Stimulated activated naive CD4-positive, alpha-beta T cell (primary cell): ENCODE data around the gene UBE2L5.

ENCODE experiments used
- DNase-seq, 6 experiments: peaks; one replicate each; lab custom pipeline; 2025; lab: John Stamatoyannopoulos, UW

UBE2L5 gene

DNA sequence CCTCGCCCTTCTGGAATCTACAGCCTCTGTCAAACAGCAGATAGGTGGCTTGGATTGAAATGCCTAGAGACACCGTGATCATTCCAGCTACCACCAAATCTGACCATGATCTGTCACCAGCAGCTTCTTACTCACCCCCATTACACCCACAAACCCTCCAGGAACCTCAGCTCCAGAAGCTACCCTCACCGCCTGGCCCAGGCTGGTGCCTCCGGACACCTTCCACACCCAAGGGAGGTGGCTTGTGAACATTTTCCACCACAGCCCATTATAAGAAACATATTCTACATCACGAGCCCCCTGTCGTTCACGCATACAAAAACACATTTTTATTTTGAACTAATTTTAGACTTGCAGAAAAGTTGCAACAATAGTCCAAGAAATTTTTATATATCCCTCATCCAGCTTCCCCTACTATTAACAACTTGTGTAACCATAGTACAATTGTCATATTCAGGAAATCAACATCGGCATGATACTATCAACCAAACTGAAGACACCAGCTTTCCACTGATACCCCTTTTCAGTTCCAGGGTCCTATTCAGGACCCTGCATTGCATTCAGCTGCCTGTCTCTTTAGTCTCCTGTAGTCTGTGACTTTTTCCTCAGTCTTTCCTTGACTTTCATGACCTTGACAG lies 15.4 kb upstream of the UBE2L5 start:
- no peak for DNase-seq

DNA sequence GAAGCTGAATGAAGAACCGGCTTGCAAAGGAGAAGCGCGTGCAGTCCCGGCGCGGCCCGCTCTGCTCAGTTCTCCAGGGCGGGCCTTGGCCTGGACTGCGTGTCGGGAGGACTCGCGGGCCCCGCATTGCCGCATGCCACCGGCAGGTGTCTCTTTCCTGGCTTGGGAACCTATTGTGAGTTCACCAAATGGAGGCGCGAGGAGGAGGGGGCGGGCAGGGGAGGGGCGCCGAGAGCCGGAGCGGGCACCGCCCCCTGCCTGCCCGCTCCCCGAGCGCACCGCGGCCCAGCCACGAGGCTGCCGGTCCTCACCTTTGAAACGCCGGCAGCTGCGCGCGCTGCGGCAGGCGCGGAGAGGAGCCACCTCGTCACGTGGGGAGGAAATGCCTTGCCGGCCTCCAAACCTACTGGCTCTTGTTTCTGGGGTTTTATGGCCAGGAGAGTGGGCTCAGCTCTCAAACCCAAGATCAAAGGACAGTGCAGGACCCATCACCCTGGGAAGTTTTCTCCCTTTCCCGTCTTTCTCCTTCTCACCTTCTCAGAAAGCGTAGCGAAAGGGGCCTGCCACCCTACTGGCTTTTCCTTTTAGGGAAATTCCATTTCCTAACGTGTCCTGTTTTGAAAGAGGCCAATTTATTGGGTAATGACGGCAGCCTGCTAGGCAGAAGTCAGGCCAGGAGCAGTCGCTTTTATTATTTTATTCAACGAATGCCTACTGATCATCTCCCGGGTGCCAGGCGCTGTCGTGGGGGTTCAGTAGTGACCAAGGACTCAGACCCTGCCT lies 13.8 kb upstream of the UBE2L5 start:
- DNase-seq = peak; percentile 72 to 89 (median 84)

DNA sequence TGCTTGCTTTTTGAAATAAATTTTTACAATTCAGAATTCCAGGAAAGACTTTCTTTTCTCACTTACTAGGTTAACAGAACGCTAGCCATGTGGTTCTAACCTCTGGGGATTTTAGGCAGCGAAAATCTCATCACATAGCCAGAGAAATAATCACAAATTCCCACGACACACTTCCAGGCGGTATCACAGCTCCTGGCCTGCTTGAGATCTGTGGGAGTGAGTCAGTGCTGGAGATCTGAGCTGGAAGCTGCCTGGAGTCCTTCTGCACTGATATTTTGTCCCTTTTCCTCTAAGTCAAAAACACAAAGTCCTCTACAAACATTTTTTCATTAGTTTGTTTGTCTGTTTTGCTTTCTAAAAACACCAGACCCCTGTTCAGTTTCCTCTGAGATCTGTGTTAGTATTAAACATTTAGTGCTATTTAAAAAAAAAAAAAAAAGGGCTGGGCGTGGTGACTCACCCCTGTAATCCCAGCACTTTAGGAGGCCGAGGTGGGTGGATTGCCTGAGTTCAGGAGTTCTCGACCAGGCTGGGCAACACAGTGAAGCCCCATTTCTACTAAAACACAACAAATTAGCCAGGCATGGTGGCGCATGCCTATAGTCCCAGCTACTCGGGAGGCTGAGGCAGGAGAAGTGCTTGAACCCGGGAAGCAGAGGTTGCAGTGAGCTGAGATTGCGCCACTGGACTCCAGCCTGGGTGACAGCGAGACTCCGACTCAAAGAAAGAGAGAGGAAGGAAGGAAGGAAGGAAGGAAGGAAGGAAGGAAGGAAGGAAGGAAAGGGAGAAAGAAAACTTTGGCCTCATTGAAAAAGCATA lies 12.2 kb upstream of the UBE2L5 start:
- no peak for DNase-seq

DNA sequence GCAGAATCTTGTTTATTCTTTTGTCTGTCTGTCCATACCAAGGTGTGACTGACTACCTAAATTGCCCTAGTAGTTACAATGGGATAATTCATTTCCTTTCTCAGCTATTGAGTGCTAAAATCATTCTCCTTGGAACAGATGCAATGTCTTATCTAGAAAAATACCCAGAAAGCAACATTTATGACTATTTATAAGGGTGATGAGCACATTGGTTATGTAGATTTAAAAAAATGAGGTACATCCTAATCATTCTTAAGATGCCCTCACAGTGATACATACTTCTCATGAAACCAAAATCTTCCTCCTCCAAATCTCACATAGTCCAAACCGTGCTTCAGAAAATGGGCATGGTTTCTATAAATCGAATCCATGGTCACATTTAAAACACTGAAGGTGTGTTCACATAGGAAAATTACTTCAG lies 11.6 kb upstream of the UBE2L5 start:
- no peak for DNase-seq

DNA sequence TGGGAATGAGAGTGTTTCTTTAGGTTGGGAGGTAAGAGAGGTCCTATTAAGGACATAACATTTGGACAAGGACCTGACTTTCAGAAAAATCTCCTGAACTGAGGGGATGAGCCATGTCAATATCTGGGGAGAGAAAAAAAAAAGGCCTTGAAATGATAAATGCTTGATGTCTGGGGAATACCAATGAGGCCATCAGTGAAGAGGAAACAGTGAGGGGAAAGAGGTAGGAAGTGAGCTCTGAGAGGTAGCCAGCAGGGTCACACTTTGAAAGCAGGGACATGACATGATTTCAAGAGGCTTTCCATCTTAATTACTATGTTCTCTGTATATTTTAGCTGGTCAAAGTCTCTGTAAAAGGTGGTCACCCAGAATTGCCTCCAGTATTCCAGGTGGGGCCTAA lies 9.9 kb upstream of the UBE2L5 start:
- no peak for DNase-seq

DNA sequence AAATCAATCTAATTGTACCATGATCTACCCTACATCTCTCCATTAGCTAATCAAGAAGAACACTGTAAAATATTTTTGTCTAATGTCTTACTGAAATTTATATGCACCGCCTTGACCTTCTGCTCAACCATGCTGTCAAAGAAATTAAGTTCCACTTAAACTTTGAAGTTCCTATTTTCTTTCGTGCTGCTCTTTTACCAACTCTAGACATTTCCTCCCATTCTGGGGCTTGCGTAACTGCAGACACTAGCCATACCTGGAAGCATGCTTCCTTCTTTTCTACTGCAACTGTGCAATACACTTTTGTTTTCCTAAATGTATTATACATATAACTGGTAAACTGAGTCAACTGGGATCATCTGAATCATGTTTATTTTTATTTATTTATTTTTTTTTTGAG lies 8.5 kb upstream of the UBE2L5 start:
- DNase-seq = no peak

DNA sequence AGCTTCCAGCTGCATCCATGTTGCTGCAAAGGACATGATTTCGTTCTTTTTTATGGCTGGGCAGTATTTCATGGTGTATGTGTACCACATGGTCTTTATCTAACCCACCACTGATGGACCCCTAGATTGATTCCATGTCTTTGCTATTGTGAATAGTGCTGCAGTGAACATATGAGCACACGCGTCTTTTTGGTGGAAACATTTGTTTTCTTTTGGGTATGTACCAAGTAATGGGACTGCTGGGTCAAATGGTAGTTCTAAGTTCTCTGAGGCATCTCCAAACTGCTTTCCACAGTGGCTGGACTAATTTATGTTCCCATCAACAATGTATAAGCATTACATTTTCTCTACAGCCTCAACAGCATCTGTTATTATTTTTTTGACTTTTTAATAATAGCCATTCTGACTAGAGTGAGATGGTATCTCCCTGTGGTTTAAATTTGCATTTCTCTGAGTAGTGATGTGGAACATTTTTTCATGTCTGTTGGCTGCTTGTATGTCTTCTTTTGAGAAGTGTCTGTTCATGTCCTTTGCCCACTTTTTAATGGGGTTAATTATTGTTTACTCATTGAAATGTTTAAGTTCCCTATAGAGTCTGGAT lies 6.8 kb upstream of the UBE2L5 start:
- DNase-seq = peak in 1 of 6 experiments; percentile 7

DNA sequence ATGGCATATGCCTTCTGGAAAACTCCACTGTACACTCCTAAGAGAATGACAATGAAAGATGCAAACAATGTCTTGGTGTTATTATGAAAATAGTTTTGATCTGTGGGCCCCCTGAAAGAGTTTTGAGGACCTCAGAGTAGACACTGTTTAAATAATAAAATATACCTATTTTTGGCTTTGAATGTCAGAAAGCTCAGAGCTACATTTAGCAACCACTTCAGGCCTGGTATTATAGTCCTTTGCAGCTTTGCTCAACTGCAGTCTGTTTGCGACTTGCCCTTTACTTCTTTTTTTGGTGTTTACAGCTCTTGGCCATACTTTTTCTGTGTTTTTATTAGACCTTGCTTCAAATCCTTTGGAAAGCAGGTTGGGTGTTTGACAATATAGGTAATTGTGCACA lies 5.8 kb upstream of the UBE2L5 start:
- no peak for DNase-seq

DNA sequence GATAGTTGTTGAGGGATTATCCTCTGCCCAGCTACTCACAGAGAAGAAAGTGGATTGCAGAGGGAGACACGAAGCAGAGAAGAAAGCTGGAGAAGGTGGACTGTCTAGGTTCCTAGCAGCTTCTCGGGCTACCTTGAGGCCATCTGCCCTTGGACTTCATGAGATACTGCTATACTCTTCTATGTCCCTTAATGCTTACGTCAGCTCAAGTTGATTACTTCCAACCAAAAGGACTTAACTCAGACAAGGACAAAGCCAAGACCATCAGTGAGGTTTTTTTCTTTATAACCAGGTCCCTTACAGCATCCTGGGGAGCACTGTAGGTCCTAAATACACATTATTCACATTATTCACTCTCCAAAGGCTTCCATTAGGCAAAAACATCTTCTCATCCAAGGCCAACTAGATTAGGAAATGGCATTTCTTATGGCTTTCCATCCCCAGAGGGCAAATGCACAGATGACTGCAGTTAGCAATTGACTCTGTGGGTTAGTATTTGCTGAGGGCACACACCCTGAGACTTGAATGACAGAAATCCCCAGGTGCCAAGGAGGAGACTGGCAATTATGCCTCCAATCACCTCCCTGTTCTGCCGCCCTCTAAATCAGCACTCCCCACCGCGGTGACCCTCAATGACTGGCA lies 4.1 kb upstream of the UBE2L5 start:
- DNase-seq = no peak

DNA sequence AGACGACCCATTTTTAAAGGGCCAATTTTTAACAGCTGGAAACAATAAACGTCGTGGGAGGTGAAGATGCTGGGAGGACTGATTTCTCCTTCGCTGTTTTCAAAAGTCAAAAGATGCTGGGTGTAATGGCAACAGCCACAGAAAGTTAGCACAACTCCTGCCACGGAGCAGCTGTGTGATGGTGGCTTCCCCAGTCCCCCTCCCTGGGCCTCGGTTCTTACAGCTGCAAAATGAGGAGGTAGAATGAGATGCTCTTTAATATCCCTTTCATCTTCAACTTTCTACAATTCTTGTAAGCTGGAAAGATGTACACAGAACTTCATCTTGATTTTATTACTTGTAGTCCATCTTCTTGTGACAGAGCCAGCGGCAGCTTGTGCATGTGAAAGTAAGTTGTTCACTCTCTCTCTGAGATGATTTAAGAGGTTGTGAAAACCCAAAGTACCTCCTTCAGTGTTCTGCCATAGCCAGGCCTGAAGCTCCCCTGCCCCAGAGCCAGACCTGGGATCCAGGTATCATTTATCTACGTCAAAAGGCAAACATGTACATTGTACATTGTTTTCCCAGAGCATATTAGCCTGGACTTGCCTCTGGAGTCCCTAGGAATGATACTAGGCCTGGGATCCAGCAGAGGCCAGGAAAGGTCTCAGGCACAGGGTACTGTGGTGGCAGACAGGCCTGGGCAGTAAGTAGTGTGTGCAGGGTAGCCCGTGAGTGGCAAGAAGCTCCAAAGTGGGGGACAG lies 3.4 kb upstream of the UBE2L5 start:
- no peak for DNase-seq

DNA sequence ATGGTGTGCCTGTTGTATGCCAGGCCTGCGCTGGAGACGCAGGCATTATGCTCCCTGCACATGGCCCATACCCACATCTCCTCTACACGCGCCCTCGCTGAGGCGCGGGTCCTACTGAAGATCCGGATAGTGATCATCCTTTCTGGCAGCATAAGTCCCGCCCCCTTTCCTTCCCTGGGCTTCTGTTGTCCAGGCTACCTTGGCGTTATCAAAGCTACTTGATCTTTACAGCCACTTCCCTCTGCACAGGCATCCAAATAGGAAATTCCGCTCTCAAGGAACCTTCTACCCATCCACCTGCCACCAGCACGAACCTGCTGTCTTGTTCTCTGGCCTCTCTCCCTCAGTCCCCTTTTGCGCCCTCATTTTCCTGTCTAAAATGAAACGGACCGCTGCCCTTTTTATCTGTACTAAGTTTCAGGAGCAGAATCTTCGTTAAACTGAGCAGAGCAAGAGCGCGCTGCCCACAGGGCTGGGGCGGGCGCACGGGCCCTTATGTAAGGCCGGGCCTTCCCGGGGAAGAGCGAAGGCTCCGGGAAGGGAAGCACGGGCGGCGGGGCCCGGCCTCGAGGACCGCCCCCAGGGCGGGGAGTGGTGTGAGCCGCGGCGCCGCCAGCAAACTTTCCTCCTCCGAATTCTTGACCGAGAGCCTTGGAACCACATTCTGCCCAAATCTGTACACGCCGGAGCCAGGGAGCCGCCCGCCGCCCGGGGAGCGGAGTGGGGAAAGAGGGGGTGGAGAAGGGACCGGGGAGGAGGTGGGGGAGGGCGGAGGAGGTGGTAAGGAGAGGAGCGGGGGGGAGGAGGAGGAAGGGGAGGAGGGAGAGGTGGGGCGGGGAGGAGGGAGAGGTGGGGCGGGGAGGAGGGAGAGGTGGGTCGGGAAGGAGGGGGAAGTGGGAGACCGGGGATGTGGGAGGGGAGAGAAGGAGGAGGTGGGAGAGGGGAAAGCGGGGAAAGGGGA lies 920 bp upstream of the UBE2L5 start:
- DNase-seq = peak in 4 of 6 experiments; percentile 20 to 43 (median 34)

DNA sequence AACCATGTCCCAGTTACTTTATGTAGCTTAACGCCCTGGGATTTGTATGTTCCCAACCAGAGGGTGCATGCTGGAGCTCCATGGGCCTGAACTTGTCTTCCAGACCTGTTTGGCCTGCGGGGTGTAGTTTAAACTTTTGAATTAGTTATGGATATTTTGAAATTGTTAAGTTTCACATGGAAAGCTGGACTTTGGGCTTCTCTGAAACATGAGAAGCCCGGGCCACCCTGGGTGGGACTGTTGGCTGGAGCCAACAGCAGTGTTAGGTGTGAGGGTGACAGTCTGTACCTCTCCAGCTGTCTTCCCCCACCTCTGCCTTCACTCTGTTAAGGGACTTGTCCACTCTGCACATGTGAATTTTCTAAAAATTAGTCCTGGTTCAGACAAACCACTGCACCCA lies 1.6 kb downstream of the UBE2L5 start:
- no peak for DNase-seq

DNA sequence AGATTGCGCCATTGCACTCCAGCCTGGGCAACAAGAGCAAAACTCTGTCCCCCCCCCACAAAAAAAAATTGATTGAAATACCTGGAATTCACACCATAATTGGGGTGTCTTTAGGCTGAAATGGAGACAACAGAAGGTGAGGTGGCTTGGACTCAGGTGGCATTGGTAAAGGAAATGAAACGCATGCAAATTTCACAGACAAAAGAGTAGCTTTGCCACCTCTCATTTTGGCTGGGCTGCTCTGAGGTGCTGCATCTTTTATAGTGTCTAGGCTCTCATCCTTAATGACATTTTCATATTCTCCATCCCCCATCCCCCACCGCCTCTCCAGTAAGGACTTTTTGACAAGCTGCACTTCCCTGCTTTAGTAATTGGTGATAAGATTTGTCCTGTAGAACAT lies 6.9 kb downstream of the UBE2L5 start:
- no peak for DNase-seq

DNA sequence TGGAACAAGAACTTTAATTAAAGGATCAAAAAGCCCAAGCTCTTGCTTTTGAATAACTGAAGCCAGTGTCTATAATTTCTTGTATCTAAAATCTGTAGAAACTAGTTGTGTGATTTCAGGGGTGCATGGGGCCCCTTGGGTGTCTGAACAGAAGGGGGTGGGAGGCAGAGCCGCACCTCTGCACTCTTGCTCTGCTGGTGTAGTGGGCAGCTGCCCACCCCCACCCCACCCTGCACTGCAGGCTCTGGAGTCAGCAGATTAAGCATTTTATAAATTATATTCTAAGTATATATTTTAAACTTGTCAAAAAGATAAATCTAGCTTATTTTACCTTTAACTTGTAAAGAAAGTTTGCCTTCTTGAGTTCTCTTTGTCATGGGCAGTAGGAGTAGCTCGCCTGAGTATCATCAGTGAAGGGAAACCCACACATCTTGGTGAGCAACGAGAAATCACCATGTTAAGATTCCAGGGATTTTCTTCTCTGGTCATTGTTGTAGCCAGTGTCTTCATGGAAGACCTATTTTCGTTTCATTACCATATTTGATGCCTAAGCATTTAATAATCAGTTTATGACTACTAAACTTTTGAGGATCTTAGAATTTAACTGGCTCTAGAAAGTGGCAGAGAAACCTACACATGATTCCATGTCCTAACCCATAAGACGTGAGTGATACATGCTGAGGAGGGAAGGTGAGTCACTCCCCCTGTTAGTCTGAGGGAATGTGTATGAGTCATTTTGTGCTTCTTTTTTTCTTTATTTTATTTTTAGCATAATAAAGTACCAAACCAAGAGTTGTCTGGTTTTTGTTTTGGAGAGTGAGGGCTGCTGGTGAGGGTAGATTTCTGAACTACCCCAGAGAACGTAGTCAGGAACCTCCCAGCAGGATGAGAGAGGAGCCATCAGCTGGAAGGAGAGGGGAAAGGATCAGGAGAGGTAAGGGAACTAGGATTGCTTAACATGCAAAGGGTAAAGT lies 7.7 kb downstream of the UBE2L5 start:
- no peak for DNase-seq

DNA sequence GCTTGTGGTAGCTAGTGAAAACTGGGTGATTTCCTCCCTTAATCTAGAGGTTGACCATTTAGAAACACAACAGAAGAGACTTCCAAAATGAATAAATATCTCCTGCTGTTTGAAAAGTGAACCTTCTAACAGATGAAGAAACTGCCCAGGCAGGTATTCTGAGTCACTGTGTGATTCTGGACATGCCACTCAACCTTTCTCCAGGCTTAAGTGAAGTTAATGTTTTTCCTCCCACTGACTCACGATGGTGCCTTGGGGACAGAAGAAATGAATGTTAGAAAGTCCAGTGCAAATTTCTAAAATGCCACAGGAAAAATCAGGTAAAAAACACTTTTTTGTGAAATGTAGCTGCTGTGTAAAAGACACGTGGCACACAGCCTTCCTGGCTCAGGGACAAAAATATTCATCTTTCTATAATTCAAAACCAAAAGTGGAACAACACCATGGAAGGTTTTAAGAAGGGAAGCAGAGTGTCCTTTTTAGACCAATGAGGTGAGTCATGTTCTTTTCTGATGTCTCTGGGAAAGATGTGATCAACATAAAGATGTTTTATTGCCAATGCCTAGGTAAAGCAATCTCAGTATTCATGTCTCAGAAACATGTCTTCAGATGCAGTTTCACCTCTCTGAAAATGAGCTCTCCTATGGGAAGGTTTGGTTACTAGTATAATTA lies 9.1 kb downstream of the UBE2L5 start:
- DNase-seq = no peak

DNA sequence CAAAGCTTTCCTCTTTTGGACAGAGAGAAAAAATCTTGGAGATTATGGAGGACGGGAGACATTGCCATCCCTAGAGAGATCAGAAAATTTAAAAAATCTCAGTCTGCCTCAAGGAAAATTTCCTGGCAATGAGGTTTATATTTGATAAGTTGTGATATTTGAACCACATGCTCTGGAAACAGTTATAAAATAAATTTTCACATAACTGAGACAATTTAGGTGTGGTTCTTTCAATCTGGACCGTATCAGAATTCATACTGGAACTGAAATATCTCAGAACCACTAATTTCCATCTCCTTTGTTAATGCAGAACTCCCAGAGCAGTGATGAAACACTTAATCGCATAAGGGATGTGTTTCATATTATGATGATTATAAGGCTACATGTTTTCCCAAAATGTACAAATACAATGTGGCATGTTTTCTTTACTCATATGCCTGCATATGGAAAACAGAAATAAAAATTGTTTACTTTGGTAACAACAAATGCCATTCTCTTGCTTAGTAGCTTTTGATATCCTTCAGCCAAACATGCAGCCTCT lies 13.7 kb downstream of the UBE2L5 start:
- DNase-seq = no peak

DNA sequence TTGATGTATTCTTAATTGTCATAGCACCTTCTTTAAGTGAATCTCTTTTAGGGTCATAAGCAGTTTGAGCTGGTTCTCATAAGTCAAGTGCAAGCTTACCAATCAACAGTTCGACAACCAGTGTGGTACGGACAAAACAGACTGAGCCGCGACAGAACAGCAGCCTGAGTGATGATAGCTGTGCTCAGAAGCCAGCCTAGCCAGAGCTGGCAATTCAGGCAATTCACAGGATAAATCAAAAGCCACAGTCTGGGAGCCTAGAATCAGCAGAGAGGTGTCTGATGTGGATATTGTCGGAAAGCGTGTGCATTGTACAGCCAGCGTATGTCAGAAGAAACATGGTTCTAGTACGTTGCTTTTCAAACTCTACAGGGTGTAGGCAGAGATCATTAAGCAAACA lies 14.9 kb downstream of the UBE2L5 start:
- no peak for DNase-seq

DNA sequence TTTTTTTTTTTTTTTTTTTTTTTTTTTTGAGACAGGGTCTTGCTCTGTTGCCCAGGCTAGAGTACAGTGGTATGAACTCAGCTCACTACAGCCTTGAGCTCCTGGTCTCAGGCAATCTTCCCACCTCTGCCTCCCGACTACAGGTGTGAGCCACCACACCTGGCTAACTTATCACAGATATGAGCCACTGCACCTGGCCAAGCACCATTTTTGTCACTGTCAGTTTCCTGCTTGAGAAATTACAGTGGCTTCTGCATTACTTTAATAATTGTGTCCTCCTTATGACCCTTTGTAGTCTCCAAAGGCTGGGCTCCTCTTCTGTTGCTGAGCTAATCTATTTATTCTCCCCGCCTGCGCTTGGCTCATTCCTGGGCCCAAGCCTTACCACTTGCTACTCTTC lies 16.0 kb downstream of the UBE2L5 start:
- no peak for DNase-seq
